CD4-positive, alpha-beta T cell (primary cell): ENCODE measurements around the gene PLCB1. TPM values are rescaled to one million over a fixed set of nuclear protein-coding genes. Genes with fewer than 3 reads are reported as not detected.

Experiments used
- ATAC-seq: fragments of 200-7000 bp; cut with Tn5 transposase; one replicate; pipeline ENCODE4 v1.10.0; 2022; ENCODE audit warnings: mild to moderate bottlenecking; ENCODE audit not compliant: poor library complexity
- CTCF ChIA-PET: fragments of 350-600 bp; sonication (Branson Sonifier 250); formaldehyde crosslinking; loops from one replicate; lab custom pipeline; 2021; ENCODE audit warnings: antibody characterized with exemption, inconsistent platforms; lab: Charles Lee
- POLR2A ChIA-PET: fragments of 350-600 bp; sonication (Branson Sonifier 250); formaldehyde crosslinking; loops from one replicate; lab custom pipeline; 2021; ENCODE audit warnings: antibody characterized with exemption, inconsistent platforms; lab: Charles Lee
- DNase-seq, 14 experiments: peaks; one replicate each; pipeline ENCODE4 v3.0.0-alpha.2; 2013 to 2020; ENCODE audit warnings: mixed read lengths in 2 of 14
- H3K27ac ChIP-seq, 2 donors: one replicate each; pipeline versions ENCODE4 v1.5.1 to v1.7.0; 2013; ENCODE audit warnings: low read length in 2 of 2, low read depth in 1 of 2, mild to moderate bottlenecking in 1 of 2
- H3K27me3 ChIP-seq, 2 experiments: 1 replicate in 1 of 2; 2 replicates in 1 of 2; pipeline versions ENCODE4 v1.6.1 to v1.7.0; 2013; ENCODE audit warnings: low read length in 2 of 2, control low read depth in 1 of 2, mild to moderate bottlenecking in 1 of 2, moderate library complexity in 1 of 2; ENCODE audit not compliant: insufficient read depth in 2 of 2, control insufficient read depth in 1 of 2
- H3K36me3 ChIP-seq: one replicate; pipeline ENCODE4 v1.6.1; 2013; ENCODE audit warnings: low read length, control low read depth; ENCODE audit not compliant: insufficient read depth
- H3K4me1 ChIP-seq: one replicate; pipeline ENCODE4 v1.6.1; 2013; ENCODE audit warnings: low read length, control low read depth; ENCODE audit not compliant: insufficient read depth
- H3K4me3 ChIP-seq: one replicate; pipeline ENCODE4 v1.5.1; 2013; ENCODE audit warnings: mild to moderate bottlenecking, low read length, moderate library complexity
- H3K9me3 ChIP-seq, 2 experiments: 1 replicate in 1 of 2; 2 replicates in 1 of 2; pipeline versions ENCODE4 v1.6.1 to v1.7.0; 2013; ENCODE audit warnings: low read length in 2 of 2, mild to moderate bottlenecking in 2 of 2, control low read depth in 1 of 2, moderate library complexity in 1 of 2; ENCODE audit not compliant: control insufficient read depth in 1 of 2, insufficient read depth in 1 of 2
- H3K27ac Mint-ChIP-seq: one replicate; pipeline ENCODE4 v1.8.0; 2020; ENCODE audit warnings: mixed read lengths
- H3K27me3 Mint-ChIP-seq: one replicate; pipeline ENCODE4 v1.8.0; 2021; ENCODE audit warnings: mixed read lengths
- H3K36me3 Mint-ChIP-seq: one replicate; pipeline ENCODE4 v1.8.0; 2021; ENCODE audit warnings: low read depth, mixed read lengths
- H3K4me1 Mint-ChIP-seq: one replicate; pipeline ENCODE4 v1.8.0; 2021; ENCODE audit warnings: low read depth, mixed read lengths
- H3K4me3 Mint-ChIP-seq: one replicate; pipeline ENCODE4 v1.8.0; 2020; ENCODE audit warnings: mild to moderate bottlenecking, mixed read lengths
- H3K9me3 Mint-ChIP-seq: one replicate; pipeline ENCODE4 v1.8.0; 2020; ENCODE audit warnings: mixed read lengths
- intact Hi-C, 2 experiments: fragments of 100-400 bp; cut with DNase I in 1 of 2; cut with micrococcal nuclease in 1 of 2; formaldehyde crosslinking; loops; one replicate each; pipeline versions ENCODE4 v1.15.1 to v1.9.0; 2023 to 2025; cut with DNase I, micrococcal nuclease
- total RNA-seq, 174 experiments: library from RNA in 2 of 174; stranded (reverse) in 2 of 174; gene quantifications; one replicate each; pipeline ENCODE4 v1.2.3 and lab custom pipeline; 2021 to 2026
- TF ChIP-seq, protein P1 (sequence below): fragments of 200-600 bp; IDR thresholded peaks from one replicate; pipeline ENCODE4 v1.8.0; 2022; ENCODE audit warnings: antibody characterized with exemption, mild to moderate bottlenecking

PLCB1 gene
- total RNA-seq, 2 experiments from 2014 or later = 3.8 to 5.6 TPM

- H3K27me3 ChIP-seq = no peaks in the 10 kb centered on the region
- Mint-ChIP-seq H3K36me3 (no peaks in the 10 kb centered on the region), H3K4me3 (no peak overlapping the region), H3K9me3 (no peaks in the 10 kb centered on the region), H3K4me1 (no peaks in the 10 kb centered on the region), H3K27ac (no peak overlapping the region), H3K27me3 (no peaks in the 10 kb centered on the region)
- no peaks in the 10 kb centered on the region for H3K36me3 ChIP-seq
- DNase-seq = peak in 3 of 14 experiments; percentile 28 to 46 (median 46)
- H3K27ac ChIP-seq = no peak overlapping the region
- H3K4me3 ChIP-seq = no peak overlapping the region
- ChIA-PET CTCF (interaction anchor here (0.6 to 1.2 kb wide), 3 partner anchors 22 to 45 kb away, joined by 3 to 4 read pairs (median 3); no protein-coding TSS in a partner anchor), POLR2A (no interaction called here)
- H3K4me1 ChIP-seq = no peaks in the 10 kb centered on the region
- no peaks in the 10 kb centered on the region for H3K9me3 ChIP-seq
- TF ChIP-seq, protein P1, sequence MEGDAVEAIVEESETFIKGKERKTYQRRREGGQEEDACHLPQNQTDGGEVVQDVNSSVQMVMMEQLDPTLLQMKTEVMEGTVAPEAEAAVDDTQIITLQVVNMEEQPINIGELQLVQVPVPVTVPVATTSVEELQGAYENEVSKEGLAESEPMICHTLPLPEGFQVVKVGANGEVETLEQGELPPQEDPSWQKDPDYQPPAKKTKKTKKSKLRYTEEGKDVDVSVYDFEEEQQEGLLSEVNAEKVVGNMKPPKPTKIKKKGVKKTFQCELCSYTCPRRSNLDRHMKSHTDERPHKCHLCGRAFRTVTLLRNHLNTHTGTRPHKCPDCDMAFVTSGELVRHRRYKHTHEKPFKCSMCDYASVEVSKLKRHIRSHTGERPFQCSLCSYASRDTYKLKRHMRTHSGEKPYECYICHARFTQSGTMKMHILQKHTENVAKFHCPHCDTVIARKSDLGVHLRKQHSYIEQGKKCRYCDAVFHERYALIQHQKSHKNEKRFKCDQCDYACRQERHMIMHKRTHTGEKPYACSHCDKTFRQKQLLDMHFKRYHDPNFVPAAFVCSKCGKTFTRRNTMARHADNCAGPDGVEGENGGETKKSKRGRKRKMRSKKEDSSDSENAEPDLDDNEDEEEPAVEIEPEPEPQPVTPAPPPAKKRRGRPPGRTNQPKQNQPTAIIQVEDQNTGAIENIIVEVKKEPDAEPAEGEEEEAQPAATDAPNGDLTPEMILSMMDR = peak; percentile 73
- intact Hi-C loops = no loop called here
- ATAC-seq = peak; percentile 52
Measured at GRCh38 chr20:8853805-8854338, 721.8 kb downstream of the PLCB1 start.

DNA sequence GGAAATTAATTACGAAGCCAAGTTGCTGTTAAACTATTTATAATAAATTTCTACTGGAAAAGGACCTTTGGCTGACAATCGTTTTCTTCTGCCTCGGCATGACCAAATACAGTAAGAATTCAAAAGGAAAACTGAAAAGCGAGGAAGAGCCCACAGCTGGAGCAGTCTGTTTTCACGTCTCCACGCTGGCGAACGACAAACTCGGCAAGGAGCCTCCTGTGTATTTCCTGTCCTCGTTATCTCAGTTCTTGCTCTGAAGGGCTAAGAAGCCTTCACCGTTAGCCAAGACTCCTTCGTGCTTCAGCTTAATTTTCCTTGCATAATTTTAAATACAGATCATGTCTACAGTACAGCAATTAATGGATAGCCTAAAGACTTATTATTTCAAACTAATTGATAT lies 722.5 kb downstream of the PLCB1 start:
- TF ChIP-seq, protein P1 = no peak
- no peak overlapping the region for H3K4me3 Mint-ChIP-seq
- DNase-seq = no peak
- Histone ChIP-seq H3K4me3 (no peak overlapping the region), H3K36me3 (no peaks in the 10 kb centered on the region), H3K9me3 (no peaks in the 10 kb centered on the region), H3K4me1 (no peaks in the 10 kb centered on the region), H3K27ac (no peak overlapping the region), H3K27me3 (no peaks in the 10 kb centered on the region)
- no peaks in the 10 kb centered on the region for H3K27me3 Mint-ChIP-seq
- ATAC-seq = no peak
- no peak overlapping the region for H3K27ac Mint-ChIP-seq
- no peaks in the 10 kb centered on the region for H3K36me3 Mint-ChIP-seq
- intact Hi-C loops = no loop called here
- H3K9me3 Mint-ChIP-seq = no peaks in the 10 kb centered on the region
- POLR2A ChIA-PET = no interaction called here
- H3K4me1 Mint-ChIP-seq = no peaks in the 10 kb centered on the region
- CTCF ChIA-PET = no interaction called here

- CTCF ChIA-PET = no interaction called here
- TF ChIP-seq, protein P1 = no peak
- intact Hi-C loops = no loop called here
Measured at GRCh38 chr20:8855315-8855714, 723.2 kb downstream of the PLCB1 start.

More at GRCh38 chr20:8855315-8855714, 723.2 kb downstream of the PLCB1 start:
- H3K9me3 ChIP-seq = no peaks in the 10 kb centered on the region
- no peak for ATAC-seq
- no peak overlapping the region for H3K27ac ChIP-seq
- Mint-ChIP-seq H3K27me3 (no peaks in the 10 kb centered on the region), H3K36me3 (no peaks in the 10 kb centered on the region), H3K27ac (no peak overlapping the region), H3K4me3 (no peak overlapping the region), H3K4me1 (no peaks in the 10 kb centered on the region), H3K9me3 (no peaks in the 10 kb centered on the region)
- no peaks in the 10 kb centered on the region for H3K27me3 ChIP-seq
- no peak overlapping the region for H3K4me3 ChIP-seq
- no peaks in the 10 kb centered on the region for H3K36me3 ChIP-seq
- no peaks in the 10 kb centered on the region for H3K4me1 ChIP-seq
- POLR2A ChIA-PET = no interaction called here
- no peak for DNase-seq
